Liver (tissue), 9 donors: Measurements from ENCODE around the gene S100A11. TPM values are rescaled to one million over a fixed set of nuclear protein-coding genes. Genes with fewer than 3 reads are reported as not detected.

Experiments
- DNase-seq: peaks from one replicate; pipeline ENCODE4 v3.0.0-alpha.2; 2017; ENCODE audit warnings: low spot score
- H3K27ac ChIP-seq, 2 donors: one replicate each; pipeline ENCODE4 v1.7.0; 2013; ENCODE audit warnings: inconsistent platforms in 2 of 2, low read length in 2 of 2, control low read depth in 1 of 2, low read depth in 1 of 2, mild to moderate bottlenecking in 1 of 2
- H3K27me3 ChIP-seq, 4 donors: one replicate each; pipeline versions ENCODE4 v1.6.1 to v1.7.0; 2013; ENCODE audit warnings: low read length in 3 of 4, inconsistent platforms in 1 of 4, mild to moderate bottlenecking in 1 of 4, moderate library complexity in 1 of 4; ENCODE audit not compliant: control insufficient read depth in 4 of 4, insufficient read depth in 4 of 4
- H3K36me3 ChIP-seq, 4 donors: one replicate each; pipeline versions ENCODE4 v1.6.1 to v1.7.0; 2013; ENCODE audit warnings: low read length in 3 of 4, mild to moderate bottlenecking in 3 of 4, low read depth in 1 of 4, moderate library complexity in 1 of 4; ENCODE audit not compliant: control insufficient read depth in 4 of 4, insufficient read depth in 3 of 4
- H3K4me1 ChIP-seq, 4 donors: one replicate each; pipeline versions ENCODE4 v1.6.1 to v1.7.0; 2013; ENCODE audit warnings: low read length in 3 of 4, mild to moderate bottlenecking in 3 of 4, moderate library complexity in 1 of 4; ENCODE audit not compliant: control insufficient read depth in 4 of 4, insufficient read depth in 4 of 4
- H3K4me3 ChIP-seq, 3 donors: one replicate each; pipeline versions ENCODE4 v1.6.1 to v1.7.0; 2013; ENCODE audit warnings: low read length in 3 of 3, control low read depth in 1 of 3, low read depth in 1 of 3, mild to moderate bottlenecking in 1 of 3
- H3K9ac ChIP-seq, 2 donors: one replicate each; pipeline ENCODE4 v1.7.0; 2013; ENCODE audit warnings: low read length in 2 of 2, mild to moderate bottlenecking in 2 of 2, moderate library complexity in 2 of 2, control low read depth in 1 of 2, low read depth in 1 of 2
- H3K9me3 ChIP-seq, 4 donors: one replicate each; pipeline versions ENCODE4 v1.6.1 to v1.7.0; 2013; ENCODE audit warnings: low read length in 3 of 4; ENCODE audit not compliant: control insufficient read depth in 4 of 4
- ATF3 ChIP-seq: IDR thresholded peaks from 2 replicates; pipeline ENCODE4 v1.6.1; 2016; ENCODE audit warnings: antibody characterized with exemption
- CTCF ChIP-seq: fragments of 150-350 bp; IDR thresholded peaks from 2 replicates; pipeline ENCODE4 v1.5.1; 2017; ENCODE audit warnings: improper control_type of control experiment, low read depth, low read length; ENCODE audit not compliant: missing input control
- FOXA1 ChIP-seq: IDR thresholded peaks from 2 replicates; pipeline ENCODE4 v1.6.1; 2016; ENCODE audit warnings: antibody characterized with exemption
- FOXA2 ChIP-seq: IDR thresholded peaks from 2 replicates; pipeline ENCODE4 v1.6.1; 2016; ENCODE audit warnings: antibody characterized with exemption
- GABPA ChIP-seq, 2 donors: IDR thresholded peaks in 1 of 2; conservative IDR thresholded peaks in 1 of 2; 2 replicates each; pipeline ENCODE4 v1.6.1; 2016; ENCODE audit warnings: antibody characterized with exemption in 2 of 2, mild to moderate bottlenecking in 1 of 2, moderate library complexity in 1 of 2
- HNF4A ChIP-seq, 2 donors: conservative IDR thresholded peaks; 2 replicates each; pipeline ENCODE4 v1.6.1; 2016; ENCODE audit warnings: antibody characterized with exemption in 2 of 2, mild to moderate bottlenecking in 2 of 2
- HNF4G ChIP-seq: IDR thresholded peaks from 2 replicates; pipeline ENCODE4 v1.6.1; 2016; ENCODE audit warnings: antibody characterized with exemption
- JUND ChIP-seq, 2 donors: IDR thresholded peaks; 2 replicates each; pipeline ENCODE4 v1.6.1; 2016; ENCODE audit warnings: antibody characterized with exemption in 2 of 2
- MAX ChIP-seq: IDR thresholded peaks from 2 replicates; pipeline ENCODE4 v1.6.1; 2016; ENCODE audit warnings: antibody characterized with exemption
- NR2F2 ChIP-seq: IDR thresholded peaks from 2 replicates; pipeline ENCODE4 v1.6.1; 2016; ENCODE audit warnings: antibody characterized with exemption
- RAD21 ChIP-seq, 2 donors: IDR thresholded peaks; 2 replicates each; pipeline ENCODE4 v1.6.1; 2016; ENCODE audit warnings: antibody characterized with exemption in 2 of 2, mild to moderate bottlenecking in 2 of 2
- REST ChIP-seq: IDR thresholded peaks from 2 replicates; pipeline ENCODE4 v1.6.1; 2016; ENCODE audit warnings: antibody characterized with exemption, mild to moderate bottlenecking
- RXRA ChIP-seq, 2 donors: IDR thresholded peaks; 2 replicates each; pipeline ENCODE4 v1.6.1; 2017 to 2018; ENCODE audit warnings: antibody characterized with exemption in 2 of 2, mild to moderate bottlenecking in 1 of 2
- SP1 ChIP-seq: IDR thresholded peaks from 2 replicates; pipeline ENCODE4 v1.6.1; 2018; ENCODE audit warnings: antibody characterized with exemption, mild to moderate bottlenecking
- TAF1 ChIP-seq: conservative IDR thresholded peaks from 2 replicates; pipeline ENCODE4 v1.6.1; 2016; ENCODE audit warnings: antibody characterized with exemption, mild to moderate bottlenecking
- YY1 ChIP-seq: IDR thresholded peaks from 2 replicates; pipeline ENCODE4 v1.6.1; 2016; ENCODE audit warnings: antibody characterized with exemption, mild to moderate bottlenecking
- ZBTB33 ChIP-seq: IDR thresholded peaks from 2 replicates; pipeline ENCODE4 v1.6.1; 2016; ENCODE audit warnings: antibody characterized with exemption
- WGBS: extraction: QIAGEN DNeasy Blood & Tissue Kit; methylation state at CpG from one replicate; pipeline ENCODE4 v1.1.7; 2013; 5-methylcytosine and 5-hydroxymethylcytosine counted together
- polyA plus RNA-seq, 2 donors: library from polyadenylated mRNA; stranded (reverse) in 1 of 2; unstranded in 1 of 2; fragments of 200-250 nt in 1 of 2; fragments of >200 nt in 1 of 2; fragmentation: Nextera tagmentation in 1 of 2; extraction: Ambion mirVana in 1 of 2; gene quantifications; one replicate each; pipeline versions ENCODE4 v1.2.1 to v1.2.3, GENCODE V29; 2013 to 2015
- total RNA-seq, 2 donors: library from RNA; depleted of rRNA; stranded (reverse); fragments of >200 nt; gene quantifications; one replicate each; pipeline ENCODE4 v1.2.3, GENCODE V29; 2014
- donor health status: healthy.
- donor health status: healthy.
- donor health status: healthy.
- donor health status: healthy.
- donor health status: healthy.

Gene S100A11
- total and polyA plus RNA-seq, 4 donors = 9.9 to 76.1 (median 31.0) TPM

- Histone ChIP-seq H3K4me3 (no peak overlapping the region), H3K9ac (no peak overlapping the region), H3K27ac (no peak overlapping the region), H3K27me3 (no peaks in the 10 kb centered on the region), H3K9me3 (no peaks in the 10 kb centered on the region), H3K4me1 (no peaks in the 10 kb centered on the region), H3K36me3 (no peaks in the 10 kb centered on the region)
- TF ChIP-seq YY1 (no peak), SP1 (no peak), RXRA (IDR thresholded peaks at IDR 0.05) (no peak), TAF1 (no peak), ATF3 (no peak), REST (no peak)
- WGBS = 55% methylated on average over 4 of the region's 4 CpGs
- no peak for DNase-seq
Observed at GRCh38 chr1:152018537-152018936, 18.3 kb downstream of the S100A11 start.

- Histone ChIP-seq H3K4me1 (no peaks in the 10 kb centered on the region), H3K27me3 (no peaks in the 10 kb centered on the region), H3K9ac (no peak overlapping the region), H3K9me3 (no peaks in the 10 kb centered on the region), H3K4me3 (no peak overlapping the region), H3K36me3 (no peaks in the 10 kb centered on the region), H3K27ac (no peak overlapping the region)
- TF ChIP-seq YY1 (no peak), JUND (IDR thresholded peaks at IDR 0.05) (no peak)
- WGBS = 55% methylated on average over 6 of the region's 6 CpGs
- no peak for DNase-seq
Observed at GRCh38 chr1:152015766-152016165, 21.0 kb downstream of the S100A11 start.

- Histone ChIP-seq H3K27me3 (no peaks in the 10 kb centered on the region), H3K4me3 (no peak overlapping the region), H3K9me3 (no peaks in the 10 kb centered on the region), H3K36me3 (no peaks in the 10 kb centered on the region), H3K4me1 (peaks cover 0 to 3% (median under 1%) of the 10 kb centered on the region in 4 donors), H3K27ac (no peak overlapping the region), H3K9ac (no peak overlapping the region)
- TF ChIP-seq CTCF (no peak), JUND (IDR thresholded peaks at IDR 0.05) (no peak), YY1 (no peak), RAD21 (IDR thresholded peaks at IDR 0.05) (no peak), GABPA (IDR thresholded peaks at IDR 0.05 in 1 of 2, conservative IDR thresholded peaks at IDR 0.05 in 1 of 2) (no peak), RXRA (IDR thresholded peaks at IDR 0.05) (no peak), ZBTB33 (no peak), FOXA1 (no peak), HNF4A (conservative IDR thresholded peaks at IDR 0.05) (no peak), ATF3 (no peak), NR2F2 (no peak), SP1 (no peak), HNF4G (no peak), FOXA2 (no peak), MAX (no peak)
- 81% methylated on average over 1 of the region's 1 CpG for WGBS
- no peak for DNase-seq
Observed at GRCh38 chr1:152014943-152015342, 21.9 kb downstream of the S100A11 start.
